OCI-LY7 (cell line): ENCODE results near the gene EGR2.

ENCODE experiments used
- CTCF ChIP-seq: fragments of 200-600 bp; sonication (generic); conservative IDR thresholded peaks from 2 replicates; pipeline ENCODE4 v1.5.1; 2014; ENCODE audit warnings: mild to moderate bottlenecking, antibody characterized with exemption, low read length, moderate library complexity, mixed read lengths
- EZH2phosphoT487 ChIP-seq: fragments of 200-600 bp; sonication (generic); IDR thresholded peaks from 2 replicates; pipeline ENCODE4 v1.6.1; 2018; ENCODE audit warnings: low read depth, borderline replicate concordance, mild to moderate bottlenecking, mixed run types, antibody characterized with exemption, low read length, moderate library complexity, mixed read lengths

- TF ChIP-seq CTCF (no peak), EZH2phosphoT487 (no peak)
Observed at GRCh38 chr10:62858364-62858763, 42.2 kb upstream of the EGR2 start.
